ENCODE results near the gene CDH24.

CDH24 gene

GRCh38 chr14:23051141-23052057 lies 5.9 kb downstream of the CDH24 start:
- Mint-ChIP-seq H3K36me3 (ENCODE audit: low read depth) (no peaks in the 10 kb centered on the region), H3K27me3 (ENCODE audit: low read depth) (peaks cover 3% of the 10 kb centered on the region), H3K4me1 (ENCODE audit: low read depth) (peaks cover 5% of the 10 kb centered on the region), H3K9me3 (no peaks in the 10 kb centered on the region), H3K4me3 (no peak overlapping the region), H3K27ac (no peak overlapping the region)
- no peak for DNase-seq (ENCODE audit: low spot score)

- Mint-ChIP-seq H3K27ac (no peak overlapping the region), H3K4me1 (ENCODE audit: low read depth) (no peaks in the 10 kb centered on the region), H3K4me3 (no peak overlapping the region), H3K27me3 (ENCODE audit: low read depth) (no peaks in the 10 kb centered on the region), H3K36me3 (ENCODE audit: low read depth) (no peaks in the 10 kb centered on the region), H3K9me3 (no peaks in the 10 kb centered on the region)
- DNase-seq (ENCODE audit: low spot score), result no peak
These were observed 8.3 kb downstream of the CDH24 start for GRCh38 chr14:23049011-23049410.

DNA sequence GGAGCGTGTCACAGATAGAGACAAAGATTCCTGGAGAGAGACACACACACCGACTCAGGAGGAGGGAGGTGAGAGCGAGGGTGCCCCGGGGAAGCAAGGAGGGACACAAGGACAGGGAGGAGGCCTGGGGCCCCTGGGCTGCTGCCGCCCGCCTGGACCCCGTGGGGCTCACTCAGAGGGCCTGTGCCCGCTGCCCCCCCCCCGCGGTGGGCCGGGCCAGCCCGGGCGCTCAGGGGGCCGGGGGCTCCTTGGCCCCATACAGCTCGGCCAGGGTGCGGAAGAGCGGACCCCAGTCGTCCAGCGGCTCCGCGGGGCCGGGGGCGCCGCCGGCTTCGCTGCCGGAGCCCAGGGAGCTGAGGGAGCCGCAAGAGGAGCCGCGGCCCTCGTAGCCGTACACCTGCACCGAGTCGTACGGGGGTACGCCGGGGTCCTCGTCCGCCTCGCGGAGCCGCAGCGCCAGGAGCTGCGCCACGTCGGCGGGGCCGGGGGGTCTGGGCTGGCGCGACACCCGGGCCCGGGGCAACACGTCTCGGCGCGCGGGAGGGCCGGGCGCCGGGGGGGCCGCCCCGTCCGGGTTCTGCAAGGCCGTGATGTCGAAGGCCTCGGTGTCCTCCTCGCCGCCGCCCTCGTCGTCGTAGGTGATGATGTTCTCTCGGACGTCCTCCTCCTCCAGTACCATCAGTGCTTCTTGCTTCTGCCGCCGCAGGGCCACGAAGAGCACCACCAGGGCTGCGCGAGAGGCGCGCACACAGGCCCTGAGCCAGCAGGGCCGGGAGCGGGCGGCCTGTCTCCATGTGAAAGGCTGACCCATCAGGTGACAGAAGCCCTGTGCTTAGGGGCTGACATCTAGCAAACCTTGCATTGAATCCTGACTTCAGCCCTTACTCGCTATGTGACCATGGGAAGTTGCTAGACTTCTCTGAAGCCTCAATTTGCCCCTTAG lies 9.3 kb downstream of the CDH24 start:
- Mint-ChIP-seq H3K4me3 (no peak overlapping the region), H3K27ac (no peak overlapping the region), H3K9me3 (no peaks in the 10 kb centered on the region), H3K36me3 (ENCODE audit: low read depth) (no peaks in the 10 kb centered on the region), H3K4me1 (ENCODE audit: low read depth) (no peaks in the 10 kb centered on the region), H3K27me3 (ENCODE audit: low read depth) (no peaks in the 10 kb centered on the region)
- DNase-seq (ENCODE audit: low spot score), result no peak

DNA sequence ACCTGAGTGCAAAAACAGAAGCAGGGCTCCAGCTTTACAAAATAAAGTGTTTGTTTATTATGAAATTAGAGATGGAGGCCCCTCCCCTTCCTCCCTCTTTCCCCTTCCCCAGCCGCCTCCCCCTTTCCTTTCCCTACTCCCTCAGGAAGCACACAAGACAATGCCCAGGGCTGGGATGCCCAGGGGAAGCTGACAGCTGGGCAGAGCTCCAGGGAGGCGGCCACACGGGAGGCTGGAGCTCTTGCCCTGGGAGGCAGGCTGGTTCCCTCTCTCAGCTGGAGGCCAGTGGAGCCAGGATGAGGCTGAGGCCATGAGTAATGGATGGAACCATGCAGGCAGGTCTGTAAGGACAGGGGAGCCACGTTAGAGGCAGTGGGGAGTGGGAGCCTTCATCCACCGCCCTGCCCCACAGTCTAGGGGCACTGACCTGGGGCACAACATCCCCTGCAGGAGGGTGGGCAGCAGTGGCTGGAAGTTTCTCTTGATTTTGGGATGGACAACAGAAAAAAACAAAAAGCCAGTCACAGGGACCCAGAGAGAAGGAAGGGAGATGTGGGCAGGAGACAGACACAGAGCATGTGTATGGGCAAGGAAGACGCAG lies 10.2 kb downstream of the CDH24 start:
- no peaks in the 10 kb centered on the region for H3K27me3 Mint-ChIP-seq (ENCODE audit: low read depth)
- no peak for DNase-seq (ENCODE audit: low spot score)
- H3K4me1 Mint-ChIP-seq (ENCODE audit: low read depth), result no peaks in the 10 kb centered on the region
- H3K27ac Mint-ChIP-seq, result no peak overlapping the region
- H3K36me3 Mint-ChIP-seq (ENCODE audit: low read depth), result no peaks in the 10 kb centered on the region
- no peaks in the 10 kb centered on the region for H3K9me3 Mint-ChIP-seq
- no peak overlapping the region for H3K4me3 Mint-ChIP-seq

- DNase-seq (ENCODE audit: low spot score), result no peak
- Mint-ChIP-seq H3K4me1 (ENCODE audit: low read depth) (no peaks in the 10 kb centered on the region), H3K27ac (no peak overlapping the region), H3K4me3 (no peak overlapping the region), H3K27me3 (ENCODE audit: low read depth) (no peaks in the 10 kb centered on the region), H3K36me3 (ENCODE audit: low read depth) (no peaks in the 10 kb centered on the region), H3K9me3 (no peaks in the 10 kb centered on the region)
These were observed 11.6 kb downstream of the CDH24 start for GRCh38 chr14:23045419-23046357.

GRCh38 chr14:23044840-23045239 lies 12.5 kb downstream of the CDH24 start:
- Mint-ChIP-seq H3K36me3 (ENCODE audit: low read depth) (no peaks in the 10 kb centered on the region), H3K27me3 (ENCODE audit: low read depth) (no peaks in the 10 kb centered on the region), H3K4me1 (ENCODE audit: low read depth) (no peaks in the 10 kb centered on the region), H3K4me3 (no peak overlapping the region), H3K9me3 (no peaks in the 10 kb centered on the region), H3K27ac (no peak overlapping the region)
- DNase-seq (ENCODE audit: low spot score), result no peak

GRCh38 chr14:23043754-23044153 lies 13.6 kb downstream of the CDH24 start:
- no peak overlapping the region for H3K4me3 Mint-ChIP-seq
- H3K4me1 Mint-ChIP-seq (ENCODE audit: low read depth), result no peaks in the 10 kb centered on the region
- H3K36me3 Mint-ChIP-seq (ENCODE audit: low read depth), result no peaks in the 10 kb centered on the region
- no peaks in the 10 kb centered on the region for H3K9me3 Mint-ChIP-seq
- H3K27ac Mint-ChIP-seq, result no peak overlapping the region
- DNase-seq (ENCODE audit: low spot score), result no peak
- no peaks in the 10 kb centered on the region for H3K27me3 Mint-ChIP-seq (ENCODE audit: low read depth)

- no peak overlapping the region for H3K4me3 Mint-ChIP-seq
- no peak for DNase-seq (ENCODE audit: low spot score)
- no peaks in the 10 kb centered on the region for H3K36me3 Mint-ChIP-seq (ENCODE audit: low read depth)
- H3K9me3 Mint-ChIP-seq, result no peaks in the 10 kb centered on the region
- H3K27me3 Mint-ChIP-seq (ENCODE audit: low read depth), result no peaks in the 10 kb centered on the region
- no peaks in the 10 kb centered on the region for H3K4me1 Mint-ChIP-seq (ENCODE audit: low read depth)
- no peak overlapping the region for H3K27ac Mint-ChIP-seq
These were observed 14.2 kb downstream of the CDH24 start for GRCh38 chr14:23043145-23043544.

- no peak for DNase-seq (ENCODE audit: low spot score)
- Mint-ChIP-seq H3K27me3 (ENCODE audit: low read depth) (no peaks in the 10 kb centered on the region), H3K36me3 (ENCODE audit: low read depth) (no peaks in the 10 kb centered on the region), H3K4me1 (ENCODE audit: low read depth) (no peaks in the 10 kb centered on the region), H3K9me3 (no peaks in the 10 kb centered on the region), H3K27ac (no peak within 1 kb of the TSS), H3K4me3 (no peak within 1 kb of the TSS)
These were observed 15.0 kb downstream of the CDH24 start, which contains the start of gene PSMB11 for GRCh38 chr14:23042162-23042965. TSS of gene PSMB11 (plus strand) at chr14:23042212. CDS start at chr14:23042226, 14 bp downstream.

DNA sequence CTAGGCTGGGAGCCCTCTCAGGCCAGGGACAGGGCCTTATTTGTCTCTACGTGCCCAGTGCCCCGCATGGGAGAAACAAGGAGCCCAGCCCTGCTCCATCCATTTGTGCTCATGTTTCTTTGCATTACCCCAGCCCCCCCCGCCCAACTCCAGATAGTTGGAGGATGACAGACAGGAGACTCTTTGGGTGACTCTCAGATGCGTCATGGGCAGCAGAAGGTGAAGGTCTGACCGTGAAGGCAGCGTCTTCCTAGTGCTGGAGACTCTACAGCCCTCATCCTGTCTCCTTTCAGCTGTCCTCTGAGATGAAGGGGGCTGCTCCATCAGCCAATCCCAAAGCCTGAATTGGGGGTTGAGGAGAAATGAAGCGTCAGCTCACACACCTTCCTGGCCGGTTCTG lies 15.6 kb downstream of the CDH24 start:
- H3K36me3 Mint-ChIP-seq (ENCODE audit: low read depth), result no peaks in the 10 kb centered on the region
- no peak for DNase-seq (ENCODE audit: low spot score)
- H3K9me3 Mint-ChIP-seq, result no peaks in the 10 kb centered on the region
- no peak overlapping the region for H3K4me3 Mint-ChIP-seq
- no peak overlapping the region for H3K27ac Mint-ChIP-seq
- H3K4me1 Mint-ChIP-seq (ENCODE audit: low read depth), result no peaks in the 10 kb centered on the region
- H3K27me3 Mint-ChIP-seq (ENCODE audit: low read depth), result no peaks in the 10 kb centered on the region

GRCh38 chr14:23040100-23040499 lies 17.2 kb downstream of the CDH24 start:
- no peaks in the 10 kb centered on the region for H3K9me3 Mint-ChIP-seq
- no peak overlapping the region for H3K4me3 Mint-ChIP-seq
- no peaks in the 10 kb centered on the region for H3K36me3 Mint-ChIP-seq (ENCODE audit: low read depth)
- no peak overlapping the region for H3K27ac Mint-ChIP-seq
- no peak for DNase-seq (ENCODE audit: low spot score)
- H3K4me1 Mint-ChIP-seq (ENCODE audit: low read depth), result peaks cover 8% of the 10 kb centered on the region
- H3K27me3 Mint-ChIP-seq (ENCODE audit: low read depth), result no peaks in the 10 kb centered on the region

- peak overlapping the region; percentile 83 for H3K4me3 Mint-ChIP-seq
- peaks cover 21% of the 10 kb centered on the region for H3K36me3 Mint-ChIP-seq (ENCODE audit: low read depth)
- DNase-seq (ENCODE audit: low spot score), result no peak
- peak overlapping the region; percentile 89 for H3K27ac Mint-ChIP-seq
- no peaks in the 10 kb centered on the region for H3K9me3 Mint-ChIP-seq
- peaks cover 25% of the 10 kb centered on the region for H3K4me1 Mint-ChIP-seq (ENCODE audit: low read depth)
- no peaks in the 10 kb centered on the region for H3K27me3 Mint-ChIP-seq (ENCODE audit: low read depth)
These were observed 21.8 kb downstream of the CDH24 start for GRCh38 chr14:23035303-23036144.
